GM18858 (cell line): ENCODE measurements around the gene CCKAR.

Experiments used
- ATAC-seq: cut with Tn5 transposase; IDR thresholded peaks from one replicate; pipeline ENCODE4 v1.9.1; 2021; ENCODE audit not compliant: unreplicated experiment

The CCKAR gene

DNA sequence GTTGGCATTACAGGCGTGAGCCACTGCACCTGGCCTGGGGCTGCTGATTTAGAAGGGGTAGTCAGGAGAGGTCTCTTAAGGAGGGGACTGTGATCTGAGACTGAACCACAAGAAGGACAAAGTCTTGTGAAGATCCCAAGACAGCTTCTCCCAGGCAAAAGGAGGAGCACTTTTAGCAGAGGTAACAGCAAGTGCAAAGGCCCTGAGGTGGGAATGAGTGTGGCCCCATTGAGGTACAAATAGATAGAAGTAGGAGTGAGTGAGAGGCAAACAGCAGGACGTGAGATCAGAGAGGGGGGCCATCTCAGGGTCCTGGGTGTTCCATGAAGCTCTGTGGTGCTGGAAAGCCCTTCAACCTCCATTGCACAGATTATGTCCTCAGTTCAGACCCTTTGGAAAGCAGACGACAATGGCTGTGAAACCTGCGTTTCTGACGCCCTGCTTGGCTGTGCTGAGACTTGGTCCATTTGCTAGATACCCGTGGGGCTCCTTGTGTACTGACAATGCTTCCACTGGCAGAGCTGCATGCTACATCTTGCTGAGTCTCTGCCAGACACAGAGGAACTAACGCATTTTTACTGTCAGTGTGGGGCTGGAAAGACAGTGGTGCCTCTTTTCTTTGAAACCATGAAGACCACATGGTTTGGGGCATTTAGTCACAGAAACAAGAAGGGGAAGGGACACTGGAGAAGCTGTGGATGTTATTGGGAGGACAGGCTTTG lies 1.3 kb upstream of the CCKAR start:
- ATAC-seq = no peak

DNA sequence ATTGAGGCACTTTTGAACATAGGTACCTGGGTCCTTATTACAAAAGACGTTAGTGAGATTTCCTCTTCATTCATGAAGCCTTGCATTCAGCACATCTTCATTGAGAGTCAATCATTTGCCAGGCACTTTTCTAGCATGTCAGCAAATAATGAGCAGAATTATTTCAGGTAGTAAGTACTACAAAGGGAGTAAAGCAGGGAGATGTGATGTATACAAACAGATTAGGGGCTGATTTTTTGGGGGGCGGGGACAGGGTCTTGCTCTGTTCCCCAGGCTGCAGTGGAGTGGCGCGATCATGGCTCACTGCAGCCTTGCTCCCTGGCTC lies 638 bp upstream of the CCKAR start:
- ATAC-seq = no peak

DNA sequence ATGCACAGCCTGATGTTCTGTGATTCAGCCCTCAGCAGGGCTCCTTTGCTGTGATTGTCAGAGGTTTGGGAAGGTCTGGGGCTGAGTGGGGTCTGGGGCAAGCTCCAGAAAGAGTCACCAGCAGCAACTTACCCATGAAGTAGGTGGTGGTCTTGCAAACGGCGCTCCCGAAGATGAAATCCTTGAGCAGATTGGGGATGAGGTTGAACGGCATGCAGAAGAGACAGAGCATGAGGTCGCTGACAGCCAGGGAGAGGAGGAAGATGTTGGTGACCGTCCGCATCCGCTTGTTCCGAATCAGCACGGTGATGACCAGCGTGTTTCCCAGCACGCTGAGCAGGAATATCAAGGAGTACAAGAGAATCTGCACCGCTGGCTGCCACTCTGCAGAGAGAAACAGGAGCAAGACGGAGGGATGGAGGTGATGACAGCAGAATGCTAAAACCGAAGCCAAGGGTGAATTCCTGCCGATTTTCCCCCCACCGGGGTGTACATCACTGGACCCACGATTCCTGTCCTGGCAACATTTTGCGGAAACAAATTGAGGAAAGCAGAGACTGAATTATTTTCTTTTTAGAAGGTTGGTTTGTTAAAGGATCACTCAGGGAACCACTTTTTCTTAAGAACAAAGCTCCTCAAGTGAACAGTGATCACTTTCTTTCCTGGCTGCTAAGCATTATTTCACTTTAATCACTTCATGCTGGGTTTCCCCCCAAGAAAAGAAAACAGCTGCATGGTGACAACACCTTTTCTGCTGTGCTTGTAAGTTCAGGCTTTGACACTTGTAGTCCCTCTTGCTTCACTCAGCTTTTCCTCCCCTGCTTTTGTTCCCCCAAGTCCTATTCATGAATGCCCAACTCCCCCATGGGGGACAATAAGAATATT lies 941 bp downstream of the CCKAR start:
- ATAC-seq = no peak

DNA sequence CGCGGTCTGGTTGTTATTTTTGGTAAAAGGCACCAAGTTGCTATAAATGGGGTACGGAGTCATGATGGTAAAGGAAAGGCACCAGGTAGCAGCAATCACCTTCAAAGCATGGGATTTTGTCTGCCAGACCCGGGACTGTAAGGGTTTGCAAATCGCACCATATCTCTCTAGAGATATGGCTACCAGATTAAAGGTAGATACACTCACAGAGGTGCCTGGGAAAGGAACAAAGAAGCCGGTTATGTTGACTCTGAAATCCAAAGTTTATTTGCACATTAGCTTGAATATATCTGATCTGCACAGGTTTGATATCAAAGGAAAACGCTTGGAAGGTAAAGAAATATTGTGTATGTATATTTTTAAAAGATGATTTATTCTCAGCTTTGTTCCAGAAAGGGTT lies 4.6 kb downstream of the CCKAR start:
- ATAC-seq = no peak

DNA sequence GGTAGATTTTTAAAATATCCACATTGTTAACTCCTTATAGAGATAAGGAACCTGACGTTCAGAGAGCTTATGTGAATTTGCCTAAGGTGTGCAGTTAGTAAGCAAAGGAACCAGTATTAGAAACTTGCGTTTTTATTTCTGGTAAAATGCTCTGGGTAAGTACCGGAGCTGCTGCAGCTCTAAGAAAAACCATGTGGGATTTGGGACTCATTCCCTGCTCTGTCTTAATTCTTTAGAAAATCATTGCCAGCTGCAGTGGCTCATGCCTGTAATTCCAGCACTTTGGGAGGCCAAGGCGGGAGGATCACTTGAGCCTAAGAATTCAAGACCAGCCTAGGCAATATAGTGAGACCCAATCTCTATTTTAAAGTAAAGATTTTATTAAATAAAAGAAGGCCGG lies 5.8 kb downstream of the CCKAR start:
- no peak for ATAC-seq

DNA sequence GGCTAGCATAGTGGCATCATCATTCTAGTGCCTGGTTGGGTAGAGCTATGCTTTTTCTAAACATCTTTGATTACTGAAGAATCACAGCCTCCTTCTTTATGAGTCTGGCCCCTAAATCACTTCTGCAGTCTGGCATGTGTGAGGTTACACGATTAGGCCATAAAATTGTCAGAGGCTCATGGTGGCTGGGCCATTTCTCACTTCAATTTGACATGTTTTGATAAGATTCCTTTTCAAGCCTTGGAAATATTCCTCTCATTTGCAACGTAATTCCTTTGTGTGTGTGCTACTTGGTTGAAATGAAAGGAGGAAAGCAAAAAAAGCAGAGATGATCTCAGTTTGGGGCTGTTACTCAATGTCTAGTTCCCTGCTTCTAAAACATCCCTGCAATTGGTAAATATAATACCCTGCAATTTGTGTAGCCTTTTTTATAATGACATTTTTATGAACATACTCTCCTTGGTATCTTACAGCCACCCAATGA lies 6.2 kb downstream of the CCKAR start:
- no peak for ATAC-seq

DNA sequence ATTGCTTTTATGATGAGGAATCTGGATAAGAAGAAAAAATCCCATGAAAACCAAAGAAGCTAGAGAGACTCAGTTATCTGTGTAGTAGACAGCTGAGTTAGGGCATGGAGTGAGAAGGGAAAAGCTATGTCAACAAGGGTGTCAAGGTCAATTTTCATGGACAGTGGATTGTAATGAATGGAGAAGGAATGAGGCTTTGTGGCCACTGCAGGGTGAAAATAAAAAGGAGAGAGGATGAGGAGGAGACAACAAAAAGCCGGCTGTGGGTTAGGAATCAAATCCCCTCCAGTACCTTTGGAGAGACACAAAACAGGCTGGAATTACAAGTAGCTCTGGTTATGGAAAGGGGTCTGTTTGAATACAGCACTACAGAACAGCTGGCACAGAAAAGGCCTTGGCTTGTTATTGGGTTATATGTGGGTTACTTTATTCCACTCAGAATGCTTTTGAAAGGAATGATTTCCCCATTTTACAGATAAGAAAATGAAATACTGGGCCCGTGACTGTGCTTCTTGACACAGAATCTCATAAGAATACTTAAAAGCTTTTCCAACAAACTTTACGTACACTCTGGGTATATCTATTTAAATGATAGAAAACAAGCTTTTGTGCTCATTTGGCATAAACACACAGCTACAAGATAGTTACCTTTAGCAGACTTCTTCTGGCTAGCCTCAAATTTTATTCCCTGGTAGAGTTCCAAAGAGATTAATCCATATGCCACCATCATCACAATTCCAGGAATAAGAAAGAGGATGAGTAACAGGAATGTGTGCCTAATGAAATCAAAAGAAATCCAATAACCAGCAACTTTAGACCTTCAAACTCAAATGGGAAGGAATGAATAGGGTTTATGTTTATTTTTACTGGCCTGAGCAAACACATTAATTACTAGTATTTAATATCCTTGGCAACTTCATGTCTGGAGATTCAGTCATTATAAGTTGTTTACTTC lies 7.5 kb downstream of the CCKAR start:
- ATAC-seq = no peak

DNA sequence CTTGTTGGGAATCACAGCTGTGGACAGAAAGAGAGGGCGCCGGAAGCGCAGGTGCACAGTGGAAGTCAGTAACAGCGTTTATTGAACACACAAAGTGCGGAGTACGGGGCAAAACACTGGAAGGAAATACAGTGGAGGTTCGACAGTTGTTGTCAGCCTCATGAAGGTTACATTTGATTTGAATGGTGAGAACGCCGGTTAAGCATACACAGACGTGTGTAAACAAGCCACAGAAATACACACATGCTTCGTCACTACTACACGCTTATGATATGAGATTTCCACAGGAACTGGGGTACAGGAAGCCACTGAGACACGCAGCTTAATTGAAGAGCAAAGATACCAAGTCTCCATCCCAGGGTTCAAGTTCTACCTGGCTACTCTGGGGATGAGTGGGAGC lies 12.0 kb downstream of the CCKAR start:
- no peak for ATAC-seq

DNA sequence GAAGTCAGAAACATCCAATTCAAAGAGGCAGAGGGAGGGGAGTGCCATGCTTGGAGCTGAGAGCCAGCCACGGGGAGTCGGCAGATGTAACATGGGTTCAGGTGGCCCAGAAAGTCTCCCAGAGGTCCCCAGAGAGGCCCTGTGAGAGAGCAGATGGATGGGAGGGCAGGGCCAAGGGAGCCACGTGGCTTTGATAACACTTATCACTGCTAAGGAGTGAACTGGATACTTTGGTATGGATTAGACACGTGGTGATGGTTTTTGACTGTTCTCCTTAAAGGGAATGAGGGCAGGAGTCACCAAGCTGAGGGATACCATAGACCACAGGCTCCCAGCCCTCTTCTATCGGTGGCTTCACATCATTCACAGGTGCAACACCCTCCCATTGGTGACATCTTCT lies 13.7 kb downstream of the CCKAR start:
- no peak for ATAC-seq

DNA sequence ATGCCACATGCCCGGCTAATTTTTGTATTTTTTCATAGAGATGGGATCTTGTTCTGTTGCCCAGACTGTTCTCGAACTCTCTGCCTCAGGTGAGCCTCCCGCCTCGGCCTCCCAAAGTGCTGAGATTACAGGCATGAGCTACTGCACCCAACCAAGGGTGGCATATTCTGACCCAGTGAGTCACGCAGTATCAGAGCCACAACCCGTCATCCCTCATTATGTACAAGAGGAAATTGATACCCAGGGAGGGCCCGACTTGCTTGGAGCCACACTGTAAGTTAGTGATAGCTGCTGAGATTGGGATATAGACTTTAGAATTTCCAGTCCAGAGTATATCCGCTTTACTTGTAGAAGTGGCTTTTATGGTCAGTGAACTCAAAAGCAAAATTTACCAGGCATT lies 14.6 kb downstream of the CCKAR start:
- ATAC-seq = no peak

DNA sequence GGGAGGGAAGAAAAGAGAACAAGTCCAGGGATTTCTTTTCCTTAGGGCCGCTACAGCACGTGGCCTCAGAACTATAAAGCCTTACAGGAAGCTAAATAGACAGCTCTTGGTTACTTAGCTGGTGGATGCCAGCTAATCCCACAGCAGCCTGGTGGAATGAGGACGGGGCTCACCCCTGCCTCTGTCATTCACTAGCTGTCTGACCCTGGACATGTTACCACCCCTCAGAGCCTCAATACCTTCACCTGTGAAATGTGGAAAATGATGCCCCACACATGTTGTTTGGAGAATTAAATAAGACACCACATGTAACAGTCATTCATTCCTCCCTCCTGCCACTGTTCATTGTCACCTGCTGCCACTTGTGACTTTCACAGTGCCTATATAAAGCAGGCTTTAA lies 15.7 kb downstream of the CCKAR start:
- ATAC-seq = no peak

DNA sequence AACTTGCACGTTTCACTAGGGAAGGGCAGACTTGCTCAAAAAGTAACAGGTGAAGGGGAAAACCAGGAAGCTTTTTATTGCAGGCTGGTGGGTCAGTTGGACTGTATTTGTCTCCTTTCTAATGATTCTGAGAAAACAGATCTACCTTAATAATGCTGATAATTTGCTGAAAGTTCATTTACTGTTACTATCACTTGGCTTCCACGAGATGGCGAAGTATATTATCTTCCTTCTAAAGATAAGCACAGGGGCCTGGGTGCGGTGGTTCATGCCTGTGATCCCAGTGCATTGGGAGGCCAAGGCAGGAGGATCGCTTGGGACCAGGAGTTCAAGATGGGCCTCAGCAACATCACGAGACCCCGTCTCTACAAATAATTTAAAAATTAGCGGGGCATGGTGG lies 16.4 kb downstream of the CCKAR start:
- no peak for ATAC-seq

DNA sequence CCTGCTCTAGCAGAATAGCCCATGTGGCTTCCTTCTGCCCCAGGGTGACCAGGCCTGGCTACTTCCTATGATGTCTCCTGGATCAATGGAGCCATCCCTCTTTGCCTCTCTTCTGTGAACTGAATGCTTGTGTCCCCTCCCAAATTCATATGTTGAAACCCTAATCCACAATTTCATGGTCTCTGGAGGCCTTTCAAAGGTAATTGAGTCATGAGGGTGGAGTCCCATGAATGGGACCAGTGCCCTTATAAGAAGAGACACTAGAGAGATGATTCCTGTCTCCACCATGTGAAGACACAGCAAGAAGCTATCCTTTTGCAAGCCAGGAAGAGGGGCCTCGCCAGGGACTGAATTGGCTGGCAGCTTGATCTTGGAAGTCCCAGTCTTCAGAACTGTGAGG lies 18.4 kb downstream of the CCKAR start:
- no peak for ATAC-seq

DNA sequence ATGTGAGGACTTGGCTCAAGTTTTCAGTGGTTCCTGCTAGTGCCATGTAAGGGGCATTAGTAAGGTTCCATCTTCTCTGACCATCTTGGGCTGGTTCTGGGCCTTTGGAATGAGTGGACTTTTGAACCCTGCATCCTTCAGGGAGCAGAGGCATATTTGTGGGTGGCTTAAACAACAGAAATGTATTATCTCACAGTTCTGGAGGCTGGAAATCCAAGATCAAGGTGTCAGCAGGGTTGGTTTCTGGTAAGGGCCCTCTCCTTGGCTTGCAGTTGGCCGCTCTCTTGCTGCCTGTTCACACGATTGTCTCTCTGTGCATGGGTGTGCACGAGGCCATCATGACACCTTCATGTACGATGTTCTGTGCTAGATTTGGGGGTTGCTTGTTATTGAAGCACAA lies 21.3 kb downstream of the CCKAR start:
- ATAC-seq = no peak

DNA sequence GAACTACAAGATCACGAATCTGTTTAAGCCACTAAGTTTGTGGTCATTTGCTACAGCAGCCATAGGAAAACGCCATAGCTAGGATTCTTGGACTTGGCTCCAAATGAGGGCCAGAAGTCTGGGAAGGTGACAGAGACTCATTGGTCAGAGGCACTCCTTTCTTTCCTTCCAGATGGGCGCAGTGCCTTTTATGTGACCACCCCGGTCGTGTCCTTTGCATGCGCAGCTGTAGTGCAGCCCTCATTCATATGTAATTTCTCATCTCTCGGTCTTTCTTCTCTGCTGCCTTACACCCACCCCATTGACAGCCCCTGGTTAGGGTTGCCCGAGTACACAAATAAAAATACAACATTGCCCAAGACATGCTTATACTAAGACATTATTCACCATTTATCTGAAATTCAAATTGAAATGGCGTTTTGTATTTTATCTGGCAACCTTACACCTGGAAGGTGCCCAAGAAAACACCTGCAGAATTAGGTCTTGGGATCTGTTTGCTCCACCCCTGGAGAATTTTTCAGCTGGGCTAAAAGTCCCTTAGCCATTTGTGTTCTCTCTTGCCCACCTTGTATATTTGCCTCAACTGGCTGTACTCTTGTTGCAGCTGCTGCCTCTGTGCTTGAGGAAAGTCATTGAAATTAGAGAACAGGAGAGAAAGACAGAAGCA lies 21.9 kb downstream of the CCKAR start:
- ATAC-seq = no peak

DNA sequence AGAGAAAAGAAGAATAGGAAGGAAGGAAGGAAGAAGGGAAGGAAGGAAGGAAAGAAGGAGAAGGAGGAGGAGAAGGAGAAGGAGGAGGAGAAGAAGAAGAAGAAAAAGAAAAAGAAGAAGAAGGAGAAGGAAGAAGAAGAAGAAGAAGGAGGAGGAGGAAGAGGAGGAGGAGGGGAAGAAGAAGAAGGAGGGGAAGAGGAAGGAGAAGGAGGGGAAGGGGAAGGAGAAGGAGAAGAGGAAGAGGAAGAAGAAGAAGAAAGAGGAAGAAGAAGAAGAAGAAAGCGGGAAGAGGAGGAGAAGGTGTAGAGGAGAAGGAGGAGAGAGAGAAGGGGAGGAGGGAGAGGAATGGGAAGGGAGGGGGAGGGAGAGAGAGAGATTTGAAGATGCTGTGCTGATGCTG lies 22.6 kb downstream of the CCKAR start:
- no peak for ATAC-seq

DNA sequence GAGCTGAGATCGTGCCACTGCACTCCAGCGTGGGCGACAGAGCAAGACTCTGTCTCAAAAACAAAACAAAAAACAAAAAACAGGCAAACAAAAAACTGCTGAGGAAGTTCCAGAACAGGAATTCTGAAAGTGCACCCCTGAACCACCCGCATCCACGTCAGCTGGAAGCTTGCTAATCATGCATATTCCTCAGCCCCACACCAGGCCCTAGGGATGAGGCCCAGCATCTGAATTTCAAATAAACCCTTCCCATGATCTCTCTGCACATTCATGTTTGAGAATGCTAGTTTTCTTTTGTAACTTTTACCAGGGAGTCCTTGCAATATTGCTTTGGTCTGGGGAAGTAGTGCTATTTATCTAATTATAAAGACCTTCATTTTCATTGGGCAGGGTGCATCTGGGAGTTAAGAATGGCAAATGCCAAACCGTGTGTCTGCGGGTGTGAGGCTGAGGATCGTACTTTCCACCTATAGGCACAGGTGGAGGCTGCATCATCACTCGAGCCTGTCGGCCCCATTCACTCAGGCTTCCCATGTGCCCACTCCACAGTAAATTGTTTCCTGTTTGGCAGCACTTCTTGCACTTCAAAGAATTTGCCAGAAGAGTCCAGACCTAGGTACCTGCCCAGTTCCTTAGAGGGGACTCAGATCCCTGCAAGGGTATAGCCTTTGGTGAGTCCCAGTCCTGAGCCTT lies 23.6 kb downstream of the CCKAR start:
- ATAC-seq = no peak

DNA sequence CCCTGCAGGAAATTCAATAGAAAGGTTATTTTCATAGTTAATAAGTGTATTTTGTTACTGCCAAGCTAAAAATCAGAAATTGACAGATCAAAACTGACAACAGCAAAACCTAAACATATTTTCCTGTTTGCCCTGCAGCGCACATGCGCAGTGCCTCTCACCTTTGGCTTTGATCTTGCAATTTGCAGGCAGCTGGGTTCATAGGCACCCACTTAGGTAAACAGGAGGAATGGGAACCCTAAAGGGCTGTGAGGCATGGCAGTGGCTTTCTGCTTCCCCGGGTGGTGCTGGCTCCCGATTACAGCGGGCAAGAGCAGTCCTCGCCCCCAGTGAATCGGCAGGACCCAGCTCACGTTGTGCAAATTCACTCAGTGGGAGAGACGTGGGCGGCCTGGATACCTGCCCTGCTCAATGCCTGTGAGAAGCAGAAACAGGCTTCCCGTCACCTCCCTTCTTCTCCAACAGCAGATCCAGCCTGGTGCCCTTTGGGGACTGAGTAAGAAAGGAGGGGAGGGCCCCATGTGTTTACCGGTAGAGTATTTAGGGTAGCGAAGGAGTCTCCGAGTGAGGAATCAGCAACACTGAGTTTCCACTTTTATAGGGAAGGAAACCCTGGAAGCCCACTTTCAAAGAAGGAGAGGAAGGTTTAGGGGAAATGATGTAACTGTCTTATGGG lies 25.7 kb downstream of the CCKAR start:
- no peak for ATAC-seq

DNA sequence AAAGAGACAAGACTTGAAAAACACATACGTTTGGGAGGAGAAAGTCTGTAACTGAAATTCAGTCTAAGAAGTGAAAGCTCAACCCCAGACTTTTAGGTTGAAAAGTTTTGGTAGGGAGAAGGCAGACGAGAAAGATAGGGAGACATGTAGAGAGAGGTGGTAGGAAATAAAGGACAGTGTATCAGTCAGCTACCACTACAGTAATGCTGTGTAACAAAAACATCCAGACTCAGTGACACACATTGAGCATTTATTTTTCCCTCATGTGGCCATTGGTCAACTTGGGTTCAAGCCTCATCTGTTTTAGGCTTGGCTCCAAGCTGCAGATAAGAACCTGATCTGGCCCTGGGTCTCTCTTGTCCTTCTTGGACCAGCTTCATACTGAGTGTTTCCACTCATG lies 26.9 kb downstream of the CCKAR start:
- no peak for ATAC-seq

DNA sequence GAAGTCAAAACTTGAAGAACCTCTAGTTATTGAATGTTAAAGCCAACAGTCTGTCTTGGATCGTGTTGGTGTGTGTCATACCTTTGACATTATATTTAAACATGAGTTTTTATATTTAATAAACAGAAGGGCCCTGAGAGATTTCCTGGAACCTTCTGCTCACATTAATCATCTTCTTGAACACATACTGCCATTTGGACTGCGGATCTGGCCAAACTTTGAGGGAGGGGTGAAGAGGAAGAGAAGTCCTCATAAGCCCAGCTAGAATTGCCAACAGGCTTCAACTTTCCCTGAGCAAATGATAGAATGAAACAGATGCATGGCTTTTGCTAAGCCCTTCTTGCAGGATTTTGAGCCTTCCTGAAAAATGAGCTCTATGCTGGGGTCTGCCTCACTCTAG lies 27.4 kb downstream of the CCKAR start:
- no peak for ATAC-seq
